Liver (tissue), 3 donors: ENCODE measurements around the gene B3GALNT2.

ENCODE experiments used
- ATF3 ChIP-seq: IDR thresholded peaks from 2 replicates; pipeline ENCODE4 v1.6.1; 2016; ENCODE audit warnings: antibody characterized with exemption
- CTCF ChIP-seq: fragments of 150-350 bp; IDR thresholded peaks from 2 replicates; pipeline ENCODE4 v1.5.1; 2017; ENCODE audit warnings: improper control_type of control experiment, low read depth, low read length; ENCODE audit not compliant: missing input control
- FOXA1 ChIP-seq: IDR thresholded peaks from 2 replicates; pipeline ENCODE4 v1.6.1; 2016; ENCODE audit warnings: antibody characterized with exemption
- GABPA ChIP-seq, 2 donors: IDR thresholded peaks in 1 of 2; conservative IDR thresholded peaks in 1 of 2; 2 replicates each; pipeline ENCODE4 v1.6.1; 2016; ENCODE audit warnings: antibody characterized with exemption in 2 of 2, mild to moderate bottlenecking in 1 of 2, moderate library complexity in 1 of 2
- JUND ChIP-seq, 2 donors: IDR thresholded peaks; 2 replicates each; pipeline ENCODE4 v1.6.1; 2016; ENCODE audit warnings: antibody characterized with exemption in 2 of 2
- MAX ChIP-seq: IDR thresholded peaks from 2 replicates; pipeline ENCODE4 v1.6.1; 2016; ENCODE audit warnings: antibody characterized with exemption
- RAD21 ChIP-seq, 2 donors: IDR thresholded peaks; 2 replicates each; pipeline ENCODE4 v1.6.1; 2016; ENCODE audit warnings: antibody characterized with exemption in 2 of 2, mild to moderate bottlenecking in 2 of 2
- REST ChIP-seq: IDR thresholded peaks from 2 replicates; pipeline ENCODE4 v1.6.1; 2016; ENCODE audit warnings: antibody characterized with exemption, mild to moderate bottlenecking
- SP1 ChIP-seq: IDR thresholded peaks from 2 replicates; pipeline ENCODE4 v1.6.1; 2018; ENCODE audit warnings: antibody characterized with exemption, mild to moderate bottlenecking
- TAF1 ChIP-seq: conservative IDR thresholded peaks from 2 replicates; pipeline ENCODE4 v1.6.1; 2016; ENCODE audit warnings: antibody characterized with exemption, mild to moderate bottlenecking
- YY1 ChIP-seq: IDR thresholded peaks from 2 replicates; pipeline ENCODE4 v1.6.1; 2016; ENCODE audit warnings: antibody characterized with exemption, mild to moderate bottlenecking
- donor health status: healthy.
- donor health status: healthy.

- TF ChIP-seq CTCF (no peak), YY1 (no peak), JUND (IDR thresholded peaks at IDR 0.05) (no peak), TAF1 (no peak), MAX (no peak), ATF3 (no peak), REST (no peak), GABPA (IDR thresholded peaks at IDR 0.05 in 1 of 2, conservative IDR thresholded peaks at IDR 0.05 in 1 of 2) (no peak), FOXA1 (no peak), RAD21 (IDR thresholded peaks at IDR 0.05) (no peak), SP1 (no peak)
These were observed 45.3 kb upstream of the B3GALNT2 start for GRCh38 chr1:235549351-235550139.
